ENCODE results near the gene DEPDC5. TPM values are rescaled to one million over a fixed set of nuclear protein-coding genes. Genes with fewer than 3 reads are reported as not detected.
"Not testable (repeated sequence)": the region's sequence is repeated elsewhere in the genome, so short reads cannot be mapped to it uniquely, and the experiment has no call there.

The DEPDC5 gene
- total RNA-seq, 1 donor from 2014 or later: 22.5 TPM

DNA sequence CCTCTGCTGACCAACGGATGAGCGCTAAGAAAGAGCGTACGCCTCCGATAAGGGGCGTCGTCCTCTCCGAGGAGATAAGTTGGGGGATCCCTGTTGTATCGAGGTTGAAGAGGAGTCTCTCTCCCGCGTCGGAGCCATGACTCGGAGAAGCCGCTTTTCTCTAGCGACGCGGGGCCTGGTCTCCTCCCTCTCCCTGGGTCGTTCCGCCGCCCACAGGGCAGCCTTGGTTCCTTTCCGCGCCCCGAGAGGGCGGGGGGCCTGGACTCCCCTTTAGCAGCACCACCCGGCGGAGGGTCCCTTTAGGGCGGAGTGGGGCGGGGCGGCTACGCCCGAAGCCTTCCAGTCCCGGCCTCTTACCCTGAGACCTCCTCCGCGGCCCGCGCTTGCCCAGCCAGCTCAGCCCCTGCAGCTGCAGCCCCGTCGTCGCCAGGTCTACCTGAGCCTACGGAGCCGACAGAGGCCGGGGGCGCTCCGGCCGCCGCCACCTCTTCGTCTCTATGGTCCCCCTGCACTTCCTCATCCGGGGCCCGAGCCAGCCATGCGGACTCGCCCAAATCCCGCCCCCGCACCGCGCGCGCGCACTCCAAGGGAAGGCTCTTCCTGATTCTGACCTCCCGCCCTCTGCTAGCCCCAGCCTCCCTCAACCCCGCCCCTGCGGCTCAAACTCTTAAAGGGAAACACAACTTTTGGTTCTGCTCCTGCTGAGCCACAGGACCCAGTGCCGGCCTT is 4.0 kb upstream of the DEPDC5 start, which contains the start of gene PRR14L:
TSS of gene PRR14L (minus strand) at position 497 of the 729 bp plus-strand sequence. CDS start 11,272 bp downstream, outside the sequence.
- peak; percentile 85 for DNase-seq (ENCODE audit: low read depth)

DNA sequence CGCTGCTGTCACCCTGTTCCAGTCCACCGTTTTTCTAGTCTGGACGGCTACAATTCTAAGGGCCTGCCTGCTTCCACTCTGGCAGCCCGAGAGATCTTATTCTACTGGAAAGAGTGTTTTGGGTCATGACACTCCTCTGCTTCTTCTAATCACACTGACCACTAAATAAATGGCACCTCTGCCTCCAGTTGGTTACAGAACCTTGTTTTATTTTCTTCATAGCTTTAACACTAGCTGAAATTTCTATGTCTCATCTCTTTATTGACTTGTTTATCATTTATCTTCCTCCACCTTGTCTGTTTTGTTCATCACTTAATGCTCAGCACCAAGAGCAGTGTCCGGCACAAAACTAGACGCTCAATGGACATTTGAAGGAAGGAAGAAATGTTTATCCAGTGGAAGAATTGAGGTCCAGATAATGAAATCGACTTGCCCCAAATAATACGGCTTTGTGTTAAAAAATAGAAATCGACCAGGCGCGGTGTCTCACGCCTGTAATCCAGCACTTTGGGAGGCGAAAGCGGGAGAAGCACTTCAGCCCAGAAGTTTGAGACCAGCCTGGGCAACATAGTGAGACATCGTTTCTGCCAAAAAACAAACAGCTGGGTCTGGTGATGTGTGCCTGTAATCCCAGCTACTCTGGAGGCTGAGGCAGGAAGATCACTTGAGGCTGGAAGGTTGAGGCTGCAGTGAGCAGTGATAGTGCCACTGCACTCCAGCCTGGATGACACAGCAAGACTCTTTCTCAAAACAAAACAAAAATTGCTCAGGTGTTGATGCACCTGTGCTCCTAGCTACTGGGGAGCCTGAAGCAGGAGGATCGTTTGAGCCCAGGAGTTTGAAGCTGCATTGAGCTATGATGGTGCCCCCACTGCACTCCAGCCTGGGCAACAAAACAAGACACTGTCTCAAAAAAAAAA is 3.2 kb upstream of the DEPDC5 start:
- DNase-seq (ENCODE audit: low read depth): no peak

DNA sequence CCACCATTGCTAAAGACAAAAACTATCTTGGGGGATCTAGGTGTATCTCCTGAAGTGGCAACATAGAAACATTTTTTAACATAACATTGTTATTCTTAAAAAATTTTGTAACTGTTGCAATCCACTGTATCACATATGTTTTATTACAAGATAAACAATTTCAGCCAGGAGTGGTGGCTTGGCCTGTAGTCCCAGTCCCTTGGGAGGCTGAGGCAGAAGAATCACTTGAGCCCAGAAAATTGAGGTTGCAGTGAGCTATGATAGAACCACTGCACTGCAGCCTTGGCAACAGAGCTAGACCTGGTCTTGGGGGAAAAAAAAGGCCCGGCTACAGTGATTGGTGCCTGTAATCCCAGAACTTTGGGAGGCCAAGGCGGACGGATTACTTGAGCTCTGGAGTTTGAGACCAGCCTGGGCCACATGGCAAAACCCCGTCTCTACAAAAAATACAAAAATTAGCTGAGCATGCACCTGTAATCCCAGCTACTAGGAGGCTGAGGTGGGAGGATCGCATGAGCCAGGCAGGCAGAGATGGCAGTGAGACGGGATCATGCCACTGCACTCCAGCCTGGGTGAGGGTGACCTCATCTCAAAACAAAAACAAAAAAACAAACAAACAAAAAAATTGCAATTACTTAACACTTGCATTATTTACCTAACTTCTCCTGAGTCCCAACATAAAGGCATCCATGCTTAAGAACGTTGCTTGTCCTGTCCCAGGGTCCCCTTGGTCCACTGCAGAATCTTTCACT is 1.5 kb upstream of the DEPDC5 start:
- DNase-seq (ENCODE audit: low read depth): no peak

DNA sequence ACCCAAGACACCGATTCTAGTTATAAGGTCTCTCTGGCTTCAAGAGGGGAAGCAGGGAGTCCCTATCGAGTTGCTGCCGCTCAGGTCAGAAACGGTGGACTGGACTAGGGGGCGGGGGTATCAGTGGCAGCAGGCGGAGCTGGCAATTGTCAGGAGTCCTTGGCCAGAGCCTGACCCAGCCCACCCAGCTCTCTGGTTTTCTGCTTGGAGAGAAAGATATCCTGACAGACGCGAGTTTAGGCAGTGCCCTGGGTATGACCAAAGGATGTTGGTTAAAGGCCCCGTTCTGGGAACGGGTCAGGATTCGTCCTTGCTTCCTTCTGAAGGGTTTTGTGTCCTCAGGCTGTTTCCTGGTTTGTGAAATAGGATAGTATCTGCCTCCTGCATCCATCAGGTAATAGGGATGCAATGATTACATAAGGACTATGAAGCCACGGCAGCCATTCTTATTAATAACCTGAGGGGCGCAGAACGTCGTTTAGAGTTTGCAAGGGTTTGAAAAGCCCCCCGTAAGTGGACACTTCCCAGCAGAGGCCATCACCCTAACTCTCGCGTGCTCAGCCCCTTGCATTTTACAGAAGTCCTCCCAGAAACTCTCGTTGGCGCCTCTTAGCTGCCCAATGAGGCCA is 700 bp upstream of the DEPDC5 start:
- DNase-seq (ENCODE audit: low read depth): no peak

DNA sequence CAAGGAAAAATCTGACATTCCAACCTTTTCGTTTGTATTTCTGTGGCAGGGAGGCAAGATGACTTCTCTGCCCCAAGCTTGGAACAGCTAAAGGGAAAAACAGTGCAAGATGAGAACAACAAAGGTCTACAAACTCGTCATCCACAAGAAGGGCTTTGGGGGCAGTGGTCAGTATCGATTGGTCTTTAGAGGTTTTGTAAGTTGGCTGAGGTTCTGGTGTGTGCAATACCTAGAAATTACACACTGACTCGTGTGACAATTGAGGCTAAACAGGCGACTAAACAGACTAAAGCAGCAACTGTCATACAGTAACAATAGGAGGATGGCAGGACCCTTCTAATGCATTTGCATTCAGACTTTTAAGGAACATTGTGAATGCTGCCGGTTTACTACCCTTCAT is 994 bp downstream of the DEPDC5 start:
- no peak for DNase-seq (ENCODE audit: low read depth)

DNA sequence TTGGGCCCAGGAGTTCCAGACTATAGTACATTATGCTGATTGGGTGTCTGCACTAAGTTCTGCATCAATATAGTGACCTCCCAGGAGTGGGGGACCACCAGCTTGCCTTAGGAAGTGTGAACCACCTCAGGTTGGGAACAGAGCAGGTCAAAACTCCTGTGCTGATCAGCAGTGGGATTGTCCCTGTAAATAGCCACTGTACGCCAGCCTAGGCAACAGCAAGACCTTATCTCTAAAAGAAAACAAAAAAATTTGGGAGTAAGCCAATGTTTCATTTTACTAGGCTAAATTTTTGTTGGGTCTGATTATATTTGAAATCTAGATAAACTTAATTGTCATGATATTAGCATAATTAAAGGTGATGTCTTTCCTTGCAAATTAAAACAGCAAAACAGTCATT is 3.4 kb downstream of the DEPDC5 start:
- no peak for DNase-seq (ENCODE audit: low read depth)

DNA sequence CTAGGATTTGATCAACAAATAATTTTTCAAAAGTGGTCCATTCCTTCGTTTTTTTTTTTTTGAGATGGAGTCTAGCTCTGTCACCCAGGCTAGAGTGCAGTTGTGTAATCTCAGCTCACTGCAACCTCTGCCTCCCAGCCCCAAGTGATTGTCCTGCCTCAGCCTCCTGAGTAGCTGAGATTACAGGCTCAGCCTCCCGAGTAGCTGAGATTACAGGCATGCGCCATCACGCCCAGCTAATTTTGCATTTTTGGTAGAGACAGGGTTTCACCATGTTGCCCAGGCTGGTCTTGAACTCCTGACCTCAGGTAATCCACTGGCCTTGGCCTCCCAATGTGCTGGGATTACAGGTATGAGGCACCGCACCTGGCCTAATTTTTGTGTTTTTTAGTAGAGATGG is 5.0 kb downstream of the DEPDC5 start:
- DNase-seq (ENCODE audit: low read depth): not testable (repeated sequence)

DNA sequence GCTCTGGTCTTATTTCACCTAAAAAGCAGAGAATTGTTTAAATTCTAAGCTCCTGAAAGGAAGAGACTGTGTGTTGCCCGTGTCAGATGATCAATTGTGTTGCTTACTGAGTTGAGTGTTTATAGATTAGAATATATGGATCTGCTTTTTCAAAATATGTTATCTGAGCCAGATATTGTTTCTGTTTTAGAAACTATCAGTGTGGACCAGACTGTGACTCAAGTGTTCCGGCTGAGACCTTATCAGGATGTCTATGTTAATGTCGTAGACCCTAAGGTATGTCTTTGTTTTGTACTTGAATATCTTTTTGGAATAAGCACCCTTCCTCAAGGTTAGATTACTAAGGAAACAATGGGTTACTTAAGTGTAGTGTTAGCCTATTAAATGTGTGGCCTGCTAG is 11.0 kb downstream of the DEPDC5 start:
- no peak for DNase-seq (ENCODE audit: low read depth)

DNA sequence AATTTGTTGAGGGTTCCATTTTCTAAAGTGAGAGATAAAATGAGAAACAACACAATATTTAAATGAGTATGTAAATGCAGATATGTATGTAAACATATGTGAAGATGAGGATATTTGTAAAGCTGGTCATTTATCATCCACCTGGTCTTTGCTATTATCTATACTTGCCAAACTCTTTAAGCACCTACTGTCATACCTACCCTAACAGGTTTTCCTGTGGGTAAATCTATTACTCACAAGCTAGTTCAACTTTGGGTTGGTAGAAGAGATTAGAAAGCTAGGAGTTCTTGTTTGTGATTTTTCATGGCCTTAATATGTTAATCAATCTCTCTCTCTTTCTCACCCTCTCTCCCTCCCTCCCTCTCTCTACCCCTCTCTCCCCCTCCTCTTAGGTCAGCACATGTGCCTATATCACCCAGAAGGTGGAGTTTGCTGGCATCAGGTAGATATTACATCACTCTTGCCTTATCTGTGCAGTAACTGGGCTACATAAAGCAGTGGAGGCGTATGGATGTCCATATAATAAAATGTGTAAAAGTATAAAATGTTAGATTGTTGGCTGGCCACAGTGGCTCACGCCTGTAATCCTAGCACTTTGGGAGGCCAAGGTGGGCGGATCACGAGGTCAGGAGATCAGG is 14.7 kb downstream of the DEPDC5 start:
- DNase-seq (ENCODE audit: low read depth): no peak

DNA sequence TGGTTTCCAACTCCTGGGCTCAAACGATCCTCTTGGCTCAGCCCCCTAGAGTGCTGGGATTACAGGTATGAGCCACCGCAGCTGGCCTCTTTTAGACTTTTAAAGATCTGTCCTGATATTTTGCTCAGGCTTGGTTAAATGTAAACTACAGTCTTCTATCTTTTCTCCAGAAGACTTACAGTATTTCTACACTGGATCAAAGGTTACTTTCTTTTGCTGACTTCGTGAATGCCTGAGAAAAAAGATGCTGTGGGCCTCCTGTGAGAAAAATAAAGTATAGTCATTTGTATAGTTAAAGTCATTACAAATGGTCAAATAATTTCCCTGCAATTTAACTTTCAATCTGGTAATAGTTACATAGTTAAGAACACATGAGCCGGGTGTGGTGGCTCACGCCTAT is 19.6 kb downstream of the DEPDC5 start:
- DNase-seq (ENCODE audit: low read depth): no peak

DNA sequence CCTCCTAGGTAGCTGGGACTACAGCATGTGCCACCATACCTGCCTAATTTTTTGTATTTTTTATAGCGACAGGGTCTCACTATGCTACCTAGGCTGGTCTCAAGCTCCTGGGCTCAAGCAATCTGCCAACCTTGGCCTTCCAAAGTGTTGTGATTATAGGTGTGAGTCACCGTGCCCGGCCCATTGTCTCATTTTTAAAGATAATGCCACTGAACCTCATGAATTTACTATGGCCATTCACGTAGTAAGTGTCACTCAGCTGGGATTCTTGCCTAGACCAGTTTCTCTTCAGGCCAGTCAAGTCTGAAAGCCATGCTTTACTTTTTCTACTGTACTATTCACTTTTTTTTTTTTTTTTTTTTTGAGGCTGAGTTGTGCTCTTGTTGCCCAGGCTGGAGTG is 22.4 kb downstream of the DEPDC5 start:
- peak; percentile 26 for DNase-seq (ENCODE audit: low read depth)

DNA sequence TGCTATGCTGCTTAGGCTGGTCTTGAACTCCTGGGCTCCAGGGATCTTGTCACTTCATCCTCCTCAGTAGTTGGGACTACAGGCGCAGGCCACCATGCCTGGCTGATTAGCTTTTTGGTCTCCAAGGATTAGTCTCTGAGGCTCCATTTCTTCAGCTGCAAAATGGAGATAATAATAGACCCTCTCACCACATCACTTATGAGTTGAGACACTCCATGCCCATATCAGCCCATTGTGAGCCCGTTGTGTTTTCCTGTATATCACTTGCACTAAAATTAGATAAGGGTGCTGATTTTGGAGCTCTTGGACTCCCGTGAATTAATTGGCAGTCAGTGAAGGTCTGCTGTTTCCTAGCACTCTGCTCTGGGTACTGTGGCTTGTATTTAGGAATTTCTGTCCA is 36.0 kb downstream of the DEPDC5 start:
- no peak for DNase-seq (ENCODE audit: low read depth)

DNA sequence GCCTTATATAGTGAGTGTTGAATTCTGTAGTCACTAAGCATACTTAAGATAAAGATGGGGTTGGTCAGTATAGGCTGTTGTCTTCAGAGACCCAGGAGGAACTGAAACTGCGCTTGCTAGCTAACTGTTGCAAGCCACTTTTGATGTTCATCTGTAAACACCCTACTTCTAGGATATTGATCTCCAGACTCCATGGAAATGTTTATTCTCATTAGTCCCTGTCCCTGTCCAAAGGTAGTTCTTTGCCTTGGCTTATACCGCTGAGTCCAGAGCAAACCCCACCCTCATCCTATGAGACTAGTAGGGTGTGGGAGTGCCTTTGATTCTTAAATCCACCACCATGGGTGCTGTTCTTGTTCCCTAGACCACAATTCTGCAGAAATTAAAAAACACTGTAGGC is 36.4 kb downstream of the DEPDC5 start:
- DNase-seq (ENCODE audit: low read depth): no peak

DNA sequence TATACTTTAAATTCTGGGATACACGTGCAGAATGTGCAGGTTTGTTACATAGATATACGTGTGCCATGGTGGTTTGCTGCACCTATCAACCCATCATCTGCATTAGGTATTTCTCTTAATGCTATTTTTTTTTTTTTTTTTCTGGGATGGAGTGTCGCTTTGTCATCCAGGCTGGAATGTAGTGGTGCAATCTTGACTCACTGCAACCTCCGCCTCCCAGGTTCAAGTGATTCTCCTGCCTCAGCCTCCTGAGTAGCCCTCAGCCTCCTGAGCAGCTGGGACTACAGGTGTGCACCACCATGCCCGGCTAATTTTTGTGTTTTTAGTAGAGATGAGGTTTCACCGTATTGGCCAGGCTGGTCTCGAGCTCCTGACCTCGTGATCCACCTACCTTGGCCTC is 45.5 kb downstream of the DEPDC5 start:
- DNase-seq (ENCODE audit: low read depth): not testable (repeated sequence)

DNA sequence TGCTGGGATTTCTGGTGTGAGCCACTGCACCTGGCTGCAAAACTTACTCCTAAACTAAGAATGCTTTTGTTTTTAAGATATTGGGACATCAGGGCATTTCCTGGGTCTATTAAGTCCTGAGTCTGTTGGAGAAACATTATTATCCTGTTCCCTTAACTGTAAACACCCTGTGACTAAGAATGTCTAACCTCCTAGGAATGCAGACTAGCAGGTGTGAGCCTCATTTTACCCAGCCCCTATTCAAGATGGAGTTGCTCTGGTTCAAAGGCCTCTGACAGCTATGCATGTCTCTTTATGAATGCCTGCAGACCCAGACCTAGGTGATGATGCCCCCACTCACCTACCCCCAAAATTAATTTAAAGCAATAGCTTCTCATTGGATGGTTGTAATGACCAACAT is 46.2 kb downstream of the DEPDC5 start:
- DNase-seq (ENCODE audit: low read depth): peak; percentile 89

DNA sequence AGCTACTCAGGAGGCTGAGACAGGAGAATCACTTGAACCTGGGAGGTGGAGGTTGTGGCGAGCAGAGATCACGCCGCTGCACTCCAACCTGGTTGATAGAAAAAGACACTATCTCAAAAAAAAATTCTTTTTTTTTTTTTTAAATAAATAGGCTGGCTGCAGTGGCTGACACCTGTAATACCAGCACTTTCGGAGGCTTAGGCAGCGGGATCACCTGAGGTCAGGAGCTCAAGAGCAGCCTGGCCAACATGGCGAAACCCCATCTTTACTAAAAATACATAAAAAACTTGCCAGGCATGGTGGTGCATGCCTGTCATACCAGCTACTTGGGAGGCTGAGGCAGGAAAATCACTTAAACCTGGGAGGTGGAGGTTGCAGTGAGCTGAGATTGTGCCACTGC is 47.0 kb downstream of the DEPDC5 start:
- DNase-seq (ENCODE audit: low read depth): not testable (repeated sequence)

DNA sequence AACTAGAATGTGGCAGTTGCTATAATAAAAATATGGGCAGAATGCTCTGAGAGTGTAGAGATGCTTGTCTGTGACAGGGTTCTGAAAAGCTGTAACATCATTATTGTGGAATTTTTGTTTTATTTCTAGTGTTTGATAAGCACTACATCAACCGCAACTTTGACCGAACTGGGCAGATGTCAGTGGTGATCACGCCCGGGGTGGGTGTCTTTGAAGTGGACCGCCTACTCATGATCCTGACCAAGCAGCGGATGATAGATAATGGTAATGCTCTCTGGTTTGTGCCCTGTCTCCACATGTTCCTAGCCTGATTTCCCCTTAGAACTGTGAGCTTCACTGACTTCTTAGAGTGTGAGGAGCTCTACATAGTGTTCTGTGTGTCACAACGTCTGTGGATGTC is 48.8 kb downstream of the DEPDC5 start:
- DNase-seq (ENCODE audit: low read depth): no peak

DNA sequence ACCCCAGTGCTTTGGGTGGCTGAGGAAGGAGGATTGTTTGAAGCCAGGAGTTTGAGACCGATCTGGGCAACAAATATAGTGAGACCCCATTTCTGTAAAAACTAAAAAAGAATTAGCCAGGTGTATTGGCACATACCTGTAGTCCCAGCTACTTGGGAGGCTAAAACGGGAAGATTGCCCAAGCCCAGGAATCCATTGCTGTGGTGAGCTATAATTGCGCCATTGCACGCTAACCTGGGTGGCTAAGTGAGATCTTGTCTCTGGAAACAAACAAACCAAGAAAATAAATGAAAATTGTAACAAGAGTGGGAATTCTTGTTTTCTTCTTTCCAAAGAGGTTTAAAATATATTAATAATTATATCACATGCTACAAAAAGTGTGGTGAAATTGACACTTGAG is 52.9 kb downstream of the DEPDC5 start:
- DNase-seq (ENCODE audit: low read depth): no peak

DNA sequence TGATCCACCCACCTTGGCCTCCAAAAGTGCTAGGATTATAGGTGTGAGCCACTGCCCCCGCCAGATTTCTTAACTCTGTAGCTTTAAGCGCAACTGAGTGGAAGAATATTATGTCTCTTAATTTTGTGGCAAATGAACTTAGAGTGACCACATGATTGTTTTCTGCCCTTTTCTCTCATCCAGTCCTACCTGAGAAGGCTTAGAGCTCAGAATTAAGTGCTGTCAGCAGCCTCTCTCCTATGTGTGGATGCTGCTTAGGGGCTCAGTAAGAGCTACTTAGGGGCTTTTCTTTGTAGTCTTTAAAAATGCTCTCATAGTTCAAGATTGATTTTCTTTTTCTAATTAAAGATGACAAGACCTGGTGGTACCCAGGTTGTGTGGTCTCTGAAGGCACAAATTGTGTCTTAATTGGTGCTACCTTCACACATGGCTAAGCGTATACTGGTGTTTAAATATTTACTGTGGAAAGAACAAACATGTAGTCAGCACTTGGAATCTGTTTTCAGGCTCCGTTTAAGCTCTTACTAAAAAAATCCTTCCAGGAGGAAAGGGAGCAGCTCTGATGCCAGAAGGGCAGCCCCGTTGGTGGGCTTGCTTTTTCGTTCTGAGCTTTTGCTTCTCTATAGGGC is 59.3 kb downstream of the DEPDC5 start:
- DNase-seq (ENCODE audit: low read depth): no peak

DNA sequence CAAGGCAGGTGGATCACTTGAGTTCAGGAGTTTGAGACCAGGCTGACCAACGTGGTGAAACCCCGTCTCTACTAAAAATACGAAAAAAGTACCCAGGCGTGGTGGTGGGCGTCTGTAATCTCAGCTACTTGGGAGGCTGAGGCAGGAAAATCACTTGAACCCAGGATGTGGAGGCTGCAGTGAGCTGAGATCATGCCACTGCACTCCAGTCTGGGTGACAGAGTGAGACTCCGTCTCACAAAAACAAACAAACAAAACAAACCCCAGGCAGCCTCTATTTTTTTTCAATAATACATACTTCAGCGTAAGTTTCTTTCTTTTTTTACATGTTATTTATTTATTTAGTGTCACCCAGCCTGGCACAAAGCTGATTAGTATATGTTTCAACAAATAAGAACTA is 60.1 kb downstream of the DEPDC5 start:
- not testable (repeated sequence) for DNase-seq (ENCODE audit: low read depth)

DNA sequence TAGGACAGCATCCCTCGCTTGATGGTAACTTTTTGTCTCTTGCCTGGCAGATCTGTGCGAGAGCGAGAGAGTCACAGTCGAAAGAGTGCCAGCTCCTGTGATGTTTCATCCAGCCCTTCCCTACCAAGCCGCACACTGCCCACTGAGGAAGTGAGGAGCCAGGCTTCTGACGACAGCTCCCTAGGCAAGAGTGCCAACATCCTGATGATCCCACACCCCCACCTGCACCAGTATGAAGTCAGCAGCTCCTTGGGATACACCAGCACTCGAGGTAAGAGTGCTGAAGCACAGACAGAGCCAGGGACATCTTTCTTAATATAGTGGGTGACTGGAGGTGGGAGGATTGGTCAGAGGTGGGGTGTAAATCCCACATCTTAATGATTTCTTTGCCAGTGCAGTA is 61.1 kb downstream of the DEPDC5 start:
- DNase-seq (ENCODE audit: low read depth): no peak

Data from renal cortical epithelial cell (primary cell).